Measurements from ENCODE around the gene RPUSD2.

- TF ChIP-seq CTCF (IDR thresholded peaks at IDR 0.05) (no peak), ZFX (IDR thresholded peaks at IDR 0.05; ENCODE audit: borderline replicate concordance) (no peak)
These were observed 54.3 kb downstream of the RPUSD2 start for GRCh38 chr15:40623361-40623760.
